HepG2 (cell line): ENCODE results near the gene LTB4R. TPM values are rescaled to one million over a fixed set of nuclear protein-coding genes. Genes with fewer than 3 reads are reported as not detected.

ENCODE experiments used
- BORCS8-MEF2B ChIP-seq: sonication (generic); formaldehyde crosslinking; IDR thresholded peaks from 2 replicates; pipeline ENCODE4 v1.8.0; 2022; ENCODE audit warnings: mild to moderate bottlenecking, missing genetic modification reagents
- CEBPZ ChIP-seq: IDR thresholded peaks from 2 replicates; pipeline ENCODE4 v1.6.1; 2012; ENCODE audit warnings: low read length, improper control_type of control experiment
- CTCF ChIP-seq: sonication (generic); formaldehyde crosslinking; IDR thresholded peaks from 2 replicates; pipeline ENCODE4 v1.5.0; 2020; ENCODE audit warnings: mild to moderate bottlenecking, missing genetic modification reagents, moderate library complexity
- GMEB2 ChIP-seq: IDR thresholded peaks from 2 replicates; pipeline ENCODE4 v1.6.1; 2016; ENCODE audit warnings: missing biosample characterization, missing genetic modification reagents, low read depth
- MED1 ChIP-seq: sonication (generic); formaldehyde crosslinking; IDR thresholded peaks from 2 replicates; pipeline ENCODE4 v1.4.0; 2020; ENCODE audit warnings: missing genetic modification reagents
- NAIF1 ChIP-seq: sonication (generic); formaldehyde crosslinking; IDR thresholded peaks from 2 replicates; pipeline ENCODE4 v1.5.0; 2020; ENCODE audit warnings: mild to moderate bottlenecking, missing genetic modification reagents, borderline replicate concordance
- PRMT3 ChIP-seq: sonication (generic); formaldehyde crosslinking; IDR thresholded peaks from 2 replicates; pipeline ENCODE4 v1.8.1; 2022; ENCODE audit warnings: low read depth, mild to moderate bottlenecking, moderate library complexity, missing genetic modification reagents, borderline replicate concordance
- RERE ChIP-seq: IDR thresholded peaks from 2 replicates; pipeline ENCODE4 v1.6.1; 2016; ENCODE audit warnings: low read depth, missing genetic modification reagents, missing compliant biosample characterization
- ZNF512B ChIP-seq: sonication (generic); formaldehyde crosslinking; IDR thresholded peaks from 2 replicates; pipeline ENCODE4 v1.5.1; 2020; ENCODE audit warnings: missing genetic modification reagents, mild to moderate bottlenecking, borderline replicate concordance
- ZNF772 ChIP-seq: sonication (generic); formaldehyde crosslinking; IDR thresholded peaks from 2 replicates; pipeline ENCODE4 v1.5.0; 2020; ENCODE audit warnings: mild to moderate bottlenecking, missing genetic modification reagents
- polyA plus RNA-seq, 8 experiments: library from polyadenylated mRNA; depleted of rRNA in 3 of 8; stranded (reverse) in 7 of 8; unstranded in 1 of 8; fragments of >200 nt; fragmentation: Illumina TruSeq in 4 of 8; extraction: Trizol in 4 of 8; gene quantifications; 2 replicates each; pipeline versions ENCODE4 v1.2.1 to v1.2.3, GENCODE V29; 2011 to 2016; ENCODE audit warnings: low read depth in 4 of 8, missing spikeins in 1 of 8, mixed read lengths in 1 of 8; ENCODE audit not compliant: insufficient read depth in 1 of 8
- total RNA-seq, 5 experiments: library from RNA; depleted of rRNA; stranded (reverse); fragments of >200 nt; fragmentation: Illumina TruSeq; extraction: Trizol; gene quantifications; 2 replicates each; pipeline ENCODE4 v1.2.3, GENCODE V29; 2016; ENCODE audit warnings: low read depth in 1 of 5

Gene LTB4R
- total and polyA plus RNA-seq, 2 of the 13 experiments (the other 11 are each of a cell fraction or from before 2014, with no cell fraction given), result 3.2 to 8.2 TPM

GRCh38 chr14:24315243-24315806 is 4.0 kb downstream of the LTB4R start (continued):
- TF ChIP-seq NAIF1 (no peak), ZNF512B (no peak), CEBPZ (no peak), ZNF772 (CRISPR knock-in tag) (no peak), CTCF (CRISPR knock-in tag) (no peak), BORCS8-MEF2B (CRISPR knock-in tag) (no peak), MED1 (CRISPR knock-in tag) (no peak; the same call in 1 of the 2 replicates), GMEB2 (CRISPR knock-in tag) (no peak), RERE (CRISPR knock-in tag) (no peak), PRMT3 (CRISPR knock-in tag) (no peak)
